Heart left ventricle (tissue), 16 donors: Measurements from ENCODE around the gene PARM1. TPM values are rescaled to one million over a fixed set of nuclear protein-coding genes. Genes with fewer than 3 reads are reported as not detected.
A peak's percentile ranks its signal among the peaks of the same experiment; 100 is the strongest.

Experiments used
- ATAC-seq, 4 donors: fragments of 200-7000 bp; cut with Tn5 transposase; one replicate each; pipeline ENCODE4 v1.9.1; 2020 to 2022; ENCODE audit warnings: moderate library complexity in 4 of 4, mild to moderate bottlenecking in 3 of 4, moderate number of reproducible peaks in 1 of 4
- DNase-seq, 5 donors: peaks; one replicate each; pipeline ENCODE4 v3.0.0-alpha.2; 2020
- H3K27ac ChIP-seq, 12 donors: fragments of 200-600 bp; sonication (generic) in 4 of 12; one replicate each; pipeline versions ENCODE4 v1.5.0 to v1.8.0; 2016 to 2022; ENCODE audit warnings: mild to moderate bottlenecking in 2 of 12
- H3K27me3 ChIP-seq, 9 donors: fragments of 200-600 bp; sonication (generic) in 2 of 9; one replicate each; pipeline versions ENCODE4 v1.5.1 to v1.8.0; 2016 to 2022; ENCODE audit warnings: mild to moderate bottlenecking in 3 of 9
- H3K36me3 ChIP-seq, 9 donors: fragments of 200-600 bp; sonication (generic) in 2 of 9; one replicate each; pipeline versions ENCODE4 v1.5.0 to v1.8.0; 2018 to 2022; ENCODE audit warnings: mild to moderate bottlenecking in 2 of 9
- H3K4me1 ChIP-seq, 12 donors: fragments of 200-600 bp; sonication (generic) in 4 of 12; one replicate each; pipeline versions ENCODE4 v1.5.0 to v1.8.0; 2016 to 2022; ENCODE audit warnings: mild to moderate bottlenecking in 3 of 12
- H3K4me3 ChIP-seq, 12 donors: fragments of 200-600 bp; sonication (generic) in 4 of 12; one replicate each; pipeline versions ENCODE4 v1.5.0 to v1.8.0; 2017 to 2022; ENCODE audit warnings: mild to moderate bottlenecking in 9 of 12, moderate library complexity in 4 of 12
- H3K9me3 ChIP-seq, 12 donors: fragments of 200-600 bp; sonication (generic) in 4 of 12; one replicate each; pipeline versions ENCODE4 v1.5.0 to v1.8.0; 2016 to 2022; ENCODE audit warnings: mild to moderate bottlenecking in 1 of 12
- CTCF ChIP-seq, 12 donors: fragments of 200-600 bp; sonication (generic) in 4 of 12; IDR thresholded peaks; one replicate each; pipeline versions ENCODE4 v1.5.0 to v1.8.0; 2018 to 2022; ENCODE audit warnings: antibody characterized with exemption in 12 of 12, mild to moderate bottlenecking in 5 of 12
- POLR2A ChIP-seq, 2 donors: fragments of 450-650 bp; IDR thresholded peaks; one replicate each; pipeline ENCODE4 v1.6.1; 2017; ENCODE audit warnings: antibody characterized with exemption in 2 of 2, mild to moderate bottlenecking in 2 of 2, moderate library complexity in 2 of 2
- WGBS, 4 donors: extraction: QIAGEN DNeasy Blood & Tissue Kit in 2 of 4; methylation state at CpG; one replicate each; pipeline versions ENCODE4 v1.1.5 to v1.1.7; 2013 to 2018; 5-methylcytosine and 5-hydroxymethylcytosine counted together
- intact Hi-C, 10 donors: fragments of 100-400 bp; cut with DNase I; formaldehyde crosslinking; loops; one replicate each; pipeline versions ENCODE4 v1.11.1 to v1.14.2; 2022
- polyA plus RNA-seq, 2 donors: library from polyadenylated mRNA; stranded (reverse); fragments of 200-250 nt; gene quantifications; one replicate each; pipeline ENCODE4 v1.2.3, GENCODE V29; 2013
- total RNA-seq, 9 donors: library from RNA; depleted of rRNA in 2 of 9; stranded (reverse); fragments of >200 nt in 2 of 9; fragmentation: NEBNext Ultra II Directional in 3 of 9; extraction: Animal tissue kit (Norgen Biotek cat#: 25700) in 3 of 9; gene quantifications; one replicate each; pipeline versions ENCODE4 v1.1.0 to v1.2.4, GENCODE V29; 2016 to 2023
- donor health status: ischemic (EF 13 %, LVEDD 7.1; RV severe dilation, severe dysfunction).
- donor health status: healthy with polysubstance abuse.
- donor health status: DM: no; HTN: yes; CAD: no.
- donor health status: DM: no; HTN: no; CAD: no.
- donor health status: ischemic (EF 25% LVEDD 6.9; RV normal size, moderate dysfunction).
- donor health status: ischemic (EF 25% LVEDD 5.7; RV mildly dilated, moderate dysfunction).
- donor health status: healthy.
- donor health status: DM: yes; HTN: yes; CAD: no.
- donor health status: ischemic (EF 35%, LVEDD 5.7; RV mildly dilated, moderate dysfunction).
- donor health status: nonischemic (EF 11% LVEDD 7.7; RV severe dilation, severe dysfunction).
- donor health status: DM: yes; HTN: yes; CAD: no.
- donor health status: PGD.
- donor health status: ischemic (EF 29% LVEDD 5.4; RV normal size, mild dysfunction).
- donor health status: nonischemic (EF 23%, LVEDD 6.1; RV moderate dilation, normal function).

PARM1 gene
- total and polyA plus RNA-seq, 11 donors, result 28.8 to 144 (median 75.2) TPM

- no peaks in the 10 kb centered on the region for H3K9me3 ChIP-seq
- 66 to 73% (median 68%) methylated on average over 9 of the region's 9 CpGs for WGBS, 4 donors
- intact Hi-C loops, result no loop called here
- H3K27ac ChIP-seq, result no peak overlapping the region
- H3K27me3 ChIP-seq, result no peaks in the 10 kb centered on the region
- peaks cover 0 to 15% (median 0%) of the 10 kb centered on the region in 12 donors for H3K4me1 ChIP-seq
- peaks cover 0 to 15% (median 0%) of the 10 kb centered on the region in 9 donors for H3K36me3 ChIP-seq
- DNase-seq (no peak), ATAC-seq (no peak)
- no peak overlapping the region for H3K4me3 ChIP-seq
- TF ChIP-seq POLR2A (IDR thresholded peaks at IDR 0.05) (no peak), CTCF (IDR thresholded peaks at IDR 0.05) (peak in 2 of 12 donors; percentile 8 to 13)
Observed at GRCh38 chr4:75048208-75048879, 115.4 kb downstream of the PARM1 start.

- TF ChIP-seq POLR2A (IDR thresholded peaks at IDR 0.05), result no peak
- no peak for TF ChIP-seq CTCF (IDR thresholded peaks at IDR 0.05)
- H3K27me3 ChIP-seq, result no peaks in the 10 kb centered on the region
- no peak for DNase-seq
- H3K4me3 ChIP-seq, result no peak overlapping the region
- H3K27ac ChIP-seq, result no peak overlapping the region
- 80 to 92% (median 87%) methylated on average over 1 of the region's 1 CpG for WGBS, 4 donors
- peak in 3 of 4 donors; percentile 38 to 69 (median 68) for ATAC-seq
- H3K36me3 ChIP-seq, result peaks cover 0 to 12% (median 0%) of the 10 kb centered on the region in 9 donors
- no peaks in the 10 kb centered on the region for H3K9me3 ChIP-seq
- peaks cover 0 to 10% (median 0%) of the 10 kb centered on the region in 12 donors for H3K4me1 ChIP-seq
- intact Hi-C loops, result loop anchor here in 4 of 10 donors (5.0 to 10.0 kb wide), 2 partner anchors 74 to 117 kb away; partner anchors contain the start of gene PARM1 (in 3 of the 4)
Observed at GRCh38 chr4:75051431-75051830, 118.5 kb downstream of the PARM1 start.

- DNase-seq, result no peak
- Histone ChIP-seq H3K4me1 (peaks cover 0 to 10% (median 0%) of the 10 kb centered on the region in 12 donors), H3K4me3 (no peak overlapping the region), H3K36me3 (no peaks in the 10 kb centered on the region), H3K27me3 (no peaks in the 10 kb centered on the region), H3K9me3 (no peaks in the 10 kb centered on the region), H3K27ac (no peak overlapping the region)
- TF ChIP-seq CTCF (IDR thresholded peaks at IDR 0.05) (no peak), POLR2A (IDR thresholded peaks at IDR 0.05) (no peak)
- intact Hi-C loops, result loop anchor here in 4 of 10 donors (5.0 to 10.0 kb wide), 2 partner anchors 76 to 119 kb away; partner anchors contain the start of gene PARM1 (in 3 of the 4)
- WGBS, 4 donors, result 69 to 75% (median 73%) methylated on average over 1 of the region's 1 CpG
- ATAC-seq, result no peak
Observed at GRCh38 chr4:75053352-75053751, 120.4 kb downstream of the PARM1 start.

GRCh38 chr4:75054078-75054477 is 121.2 kb downstream of the PARM1 start:
- peaks cover 0 to 10% (median 0%) of the 10 kb centered on the region in 12 donors for H3K4me1 ChIP-seq
- 44 to 61% (median 51%) methylated on average over 3 of the region's 3 CpGs for WGBS, 4 donors
- DNase-seq (no peak), ATAC-seq (no peak)
- H3K9me3 ChIP-seq, result no peaks in the 10 kb centered on the region
- no peaks in the 10 kb centered on the region for H3K36me3 ChIP-seq
- H3K27me3 ChIP-seq, result no peaks in the 10 kb centered on the region
- H3K27ac ChIP-seq, result no peak overlapping the region
- intact Hi-C loops, result loop anchor here in 4 of 10 donors (5.0 to 10.0 kb wide), 2 partner anchors 77 to 119 kb away; partner anchors contain the start of gene PARM1 (in 3 of the 4)
- TF ChIP-seq POLR2A (IDR thresholded peaks at IDR 0.05) (no peak), CTCF (IDR thresholded peaks at IDR 0.05) (no peak)
- H3K4me3 ChIP-seq, result no peak overlapping the region
